GM20431 (cell line): ENCODE data around the gene SFSWAP.

Experiments
- in situ Hi-C: fragments of 300-500 bp; cut with MseI, MboI; formaldehyde crosslinking; loops from one replicate; pipeline ENCODE4 v1.15.0; 2020; ENCODE audit warnings: low sequenced_read_pairs; ENCODE audit not compliant: unreplicated experiment

The SFSWAP gene

DNA sequence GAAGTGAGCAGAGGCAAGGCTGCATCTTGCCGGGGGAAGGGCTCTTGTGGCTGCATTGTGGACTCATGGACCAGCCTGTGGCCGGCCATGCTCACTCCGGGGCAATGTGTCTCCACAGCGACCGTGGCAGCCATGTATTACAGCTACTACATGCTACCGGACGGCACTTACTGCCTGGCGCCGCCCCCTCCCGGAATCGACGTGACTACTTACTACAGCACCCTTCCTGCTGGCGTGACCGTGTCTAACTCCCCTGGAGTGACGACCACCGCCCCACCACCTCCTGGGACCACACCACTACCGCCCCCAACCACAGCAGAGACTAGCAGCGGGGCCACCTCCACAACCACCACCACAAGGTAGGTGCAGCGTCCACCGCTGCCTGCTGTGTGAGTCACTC is 42.1 kb downstream of the SFSWAP start:
- in situ Hi-C loops = no loop called here

DNA sequence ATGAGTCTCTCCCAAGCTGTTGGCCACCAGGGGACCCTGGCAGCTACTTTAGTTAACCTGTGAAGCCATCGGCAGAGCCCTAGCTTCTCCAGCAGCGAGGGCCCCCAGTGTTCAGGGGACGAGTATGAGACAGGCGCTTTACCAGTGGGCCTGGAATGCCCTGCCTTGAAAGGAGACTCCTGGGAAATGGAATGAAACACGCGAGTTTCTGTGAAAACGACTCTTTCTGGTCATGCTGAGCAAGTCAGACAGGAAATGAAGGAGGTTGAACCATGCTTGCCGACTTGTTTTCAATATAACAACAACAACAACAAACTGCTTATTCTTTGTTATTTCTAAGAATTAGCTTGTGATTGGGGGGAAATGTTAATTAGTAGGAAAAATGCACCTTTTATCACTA is 42.9 kb downstream of the SFSWAP start:
- in situ Hi-C loops = no loop called here

DNA sequence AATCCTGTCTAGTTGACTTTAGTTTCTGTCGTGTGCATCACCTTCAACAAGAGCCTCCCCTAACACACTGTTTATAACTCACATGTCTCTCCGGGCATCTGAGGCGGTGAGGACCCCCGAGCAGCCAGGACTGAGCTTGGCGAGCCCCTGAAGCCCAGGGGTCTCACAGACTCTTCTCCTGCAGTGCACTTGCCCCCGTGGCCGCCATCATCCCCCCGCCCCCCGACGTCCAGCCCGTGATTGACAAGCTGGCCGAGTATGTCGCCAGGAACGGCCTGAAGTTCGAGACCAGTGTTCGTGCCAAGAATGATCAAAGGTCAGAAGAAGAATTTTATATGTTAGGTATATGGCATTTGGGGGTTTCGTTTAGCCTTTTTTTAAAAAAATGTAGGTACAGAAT is 43.3 kb downstream of the SFSWAP start:
- in situ Hi-C loops = no loop called here

DNA sequence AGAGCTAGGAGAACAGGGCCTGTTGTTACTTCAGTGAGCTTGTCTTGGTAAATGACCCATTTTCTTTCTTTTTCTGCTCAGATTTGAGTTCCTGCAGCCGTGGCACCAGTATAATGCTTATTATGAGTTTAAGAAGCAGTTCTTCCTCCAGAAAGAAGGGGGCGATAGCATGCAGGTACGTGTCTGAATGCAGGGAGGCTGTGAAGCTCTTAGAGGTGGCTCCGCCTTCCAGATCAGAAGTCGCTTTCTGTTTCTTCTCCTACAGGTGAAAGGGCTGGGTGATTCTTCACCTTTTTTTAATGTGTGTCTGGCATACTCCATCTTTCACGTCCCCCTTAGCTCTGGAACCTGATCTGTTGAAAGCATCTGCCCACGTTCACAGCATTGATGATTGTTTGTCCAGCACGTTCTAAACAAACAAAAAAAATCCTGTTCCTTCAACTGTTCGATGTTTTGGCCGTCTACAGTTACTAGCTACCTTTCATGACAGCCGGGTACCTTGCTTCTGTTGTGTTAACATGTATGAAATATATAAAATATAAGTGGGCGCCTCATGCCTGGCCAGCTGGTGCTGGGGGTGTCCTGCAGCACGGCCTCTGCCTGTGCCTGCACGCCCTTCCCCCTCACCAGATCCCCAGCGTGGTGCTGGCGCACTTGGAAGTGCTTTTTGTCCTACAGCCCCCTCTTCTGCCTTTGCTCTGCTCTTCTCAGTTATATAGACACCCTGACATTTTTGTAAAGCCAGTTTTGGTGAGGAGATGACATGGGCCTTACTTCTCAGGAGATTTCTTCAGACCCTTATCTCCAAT is 44.6 kb downstream of the SFSWAP start:
- in situ Hi-C loops = no loop called here

DNA sequence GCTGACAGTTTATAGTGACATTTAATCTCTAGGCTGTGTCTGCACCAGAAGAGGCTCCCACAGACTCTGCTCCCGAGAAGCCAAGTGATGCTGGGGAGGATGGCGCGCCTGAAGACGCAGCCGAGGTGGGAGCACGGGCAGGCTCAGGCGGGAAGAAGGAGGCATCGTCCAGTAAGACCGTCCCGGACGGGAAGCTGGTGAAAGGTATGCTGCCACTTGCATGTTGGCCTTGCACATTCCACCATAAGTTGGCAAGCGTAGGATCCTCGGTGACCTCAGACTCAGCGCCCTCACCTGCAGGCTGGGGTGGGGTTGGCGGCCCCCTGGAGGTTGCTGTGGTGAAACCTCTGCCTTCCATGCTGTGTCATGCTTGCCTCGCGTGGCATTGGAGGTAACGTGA is 45.6 kb downstream of the SFSWAP start:
- in situ Hi-C loops = no loop called here

DNA sequence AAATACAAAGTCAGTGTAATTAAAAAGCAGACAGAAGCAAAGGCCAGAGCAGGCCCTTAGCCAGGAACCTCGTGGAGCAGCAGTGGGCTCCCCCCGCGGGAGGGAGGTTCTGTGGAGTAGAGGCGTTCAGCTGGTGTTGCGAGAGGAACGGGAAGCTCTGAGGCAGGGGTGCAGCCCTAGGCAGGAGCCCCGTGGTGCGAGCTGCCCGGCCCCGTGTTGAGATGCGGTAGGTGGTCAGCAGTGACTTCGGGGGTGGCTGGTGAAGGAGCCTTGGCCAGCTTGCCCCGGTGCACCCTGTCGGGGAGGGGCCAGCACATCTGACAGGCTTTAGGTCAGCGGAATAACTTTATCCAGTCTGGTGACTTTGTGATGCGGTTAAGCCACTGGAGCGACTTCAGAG is 46.2 kb downstream of the SFSWAP start:
- in situ Hi-C loops = no loop called here

DNA sequence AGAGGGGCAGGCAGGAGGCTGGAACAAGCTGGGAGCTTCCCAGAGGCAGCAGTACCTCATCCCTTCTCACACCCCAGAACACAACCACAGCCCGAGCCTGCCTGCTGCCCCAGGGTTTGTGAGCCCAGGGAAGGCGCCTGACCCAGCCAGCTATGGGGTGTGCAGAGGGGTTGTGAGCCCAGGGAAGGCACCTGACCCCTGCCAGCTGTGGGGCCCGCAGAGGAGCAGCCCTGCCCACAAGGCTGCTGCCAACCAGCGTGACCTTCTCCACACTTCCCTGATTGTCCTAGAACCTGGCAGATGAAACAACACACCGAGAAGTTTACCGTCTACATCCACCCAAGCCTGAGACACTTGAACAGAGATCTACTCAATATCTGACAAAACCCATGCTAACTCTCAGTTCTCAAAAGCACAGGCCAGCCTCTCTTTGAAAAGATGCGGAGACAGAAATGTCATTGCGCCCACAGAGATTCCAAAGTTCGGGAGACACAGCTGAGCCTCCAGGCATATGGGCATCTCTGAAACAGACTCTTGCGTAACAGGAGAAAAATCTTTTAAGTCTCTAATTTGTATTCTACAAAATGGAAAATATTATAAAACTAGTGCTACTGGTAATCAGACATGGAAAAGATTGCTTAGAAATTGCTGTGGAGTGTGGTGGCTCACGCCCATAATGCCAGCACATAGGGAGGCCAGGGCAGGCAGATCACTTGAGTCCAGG is 47.3 kb downstream of the SFSWAP start:
- in situ Hi-C loops = no loop called here

DNA sequence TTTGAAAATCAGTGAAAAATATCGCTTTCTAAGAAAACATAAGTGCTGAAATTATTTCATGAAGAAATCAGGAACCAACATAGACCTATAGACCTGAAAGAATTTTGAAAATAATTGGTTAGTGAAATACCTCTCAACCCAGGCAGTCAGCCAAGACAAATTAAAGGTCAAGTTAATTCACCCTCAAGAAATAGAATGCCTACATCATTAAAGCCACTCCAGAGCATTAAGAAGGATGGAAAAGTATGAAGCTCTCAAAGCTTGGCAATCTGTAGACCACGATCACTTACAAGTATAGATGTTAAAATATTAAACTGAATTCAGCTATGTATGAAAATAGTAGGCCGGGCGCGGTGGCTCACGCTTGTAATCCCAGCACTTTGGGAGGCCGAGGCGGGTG is 48.3 kb downstream of the SFSWAP start:
- in situ Hi-C loops = no loop called here

DNA sequence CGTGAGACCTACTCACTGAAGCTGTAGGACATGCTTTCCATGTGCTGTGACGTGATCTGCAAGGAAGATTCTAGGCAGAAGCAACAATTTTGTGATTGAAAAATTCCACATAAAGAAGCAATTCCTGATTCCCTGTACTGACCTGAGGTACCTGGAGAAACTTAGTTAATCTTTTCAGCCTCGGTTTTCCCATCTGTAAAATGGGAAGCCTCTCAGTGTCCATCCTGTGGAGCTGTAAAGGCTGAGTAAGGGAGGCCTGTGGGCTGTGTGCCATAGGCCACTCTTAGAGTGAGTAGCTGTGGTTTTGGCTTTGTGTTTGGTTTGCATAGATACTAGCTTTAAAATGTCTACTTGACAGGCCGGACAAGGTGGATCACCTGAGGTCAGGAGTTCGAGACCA is 50.7 kb downstream of the SFSWAP start:
- in situ Hi-C loops = no loop called here

DNA sequence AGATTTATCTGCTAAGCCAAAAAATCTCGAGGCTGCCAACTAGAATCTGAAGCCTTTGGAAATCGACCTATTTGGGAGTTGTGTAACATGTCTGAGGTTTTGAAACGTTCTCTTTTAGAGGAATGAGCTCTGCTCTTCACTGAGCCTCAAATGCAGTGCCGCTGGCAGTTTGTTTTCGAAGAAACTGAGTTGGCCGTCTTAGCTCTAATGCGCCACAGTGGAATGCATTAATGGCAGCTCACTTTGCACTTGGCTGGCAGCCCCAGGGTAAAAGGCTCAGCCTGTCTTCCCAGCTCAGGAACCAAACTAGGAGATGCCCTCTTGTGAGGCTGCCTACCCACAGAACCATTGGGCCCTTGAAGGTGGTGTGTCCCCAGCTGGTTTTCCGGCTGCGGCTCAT is 53.8 kb downstream of the SFSWAP start:
- in situ Hi-C loops = no loop called here

DNA sequence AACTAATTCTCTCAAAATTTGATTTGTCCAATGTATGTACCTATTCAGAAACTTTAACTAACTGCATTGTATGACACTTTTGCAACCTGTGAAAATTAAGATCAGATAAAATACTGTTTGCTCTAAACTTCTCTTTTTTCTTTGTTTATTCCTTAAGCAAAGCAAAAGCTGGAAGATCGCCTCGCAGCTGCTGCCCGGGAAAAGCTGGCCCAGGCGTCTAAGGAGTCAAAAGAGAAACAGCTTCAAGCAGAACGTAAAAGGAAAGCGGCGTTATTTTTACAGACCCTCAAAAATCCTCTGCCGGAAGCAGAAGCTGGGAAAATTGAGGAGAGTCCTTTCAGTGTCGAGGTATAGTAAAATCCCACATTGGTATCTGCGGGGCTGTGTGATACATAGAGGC is 55.1 kb downstream of the SFSWAP start:
- in situ Hi-C loops = no loop called here

DNA sequence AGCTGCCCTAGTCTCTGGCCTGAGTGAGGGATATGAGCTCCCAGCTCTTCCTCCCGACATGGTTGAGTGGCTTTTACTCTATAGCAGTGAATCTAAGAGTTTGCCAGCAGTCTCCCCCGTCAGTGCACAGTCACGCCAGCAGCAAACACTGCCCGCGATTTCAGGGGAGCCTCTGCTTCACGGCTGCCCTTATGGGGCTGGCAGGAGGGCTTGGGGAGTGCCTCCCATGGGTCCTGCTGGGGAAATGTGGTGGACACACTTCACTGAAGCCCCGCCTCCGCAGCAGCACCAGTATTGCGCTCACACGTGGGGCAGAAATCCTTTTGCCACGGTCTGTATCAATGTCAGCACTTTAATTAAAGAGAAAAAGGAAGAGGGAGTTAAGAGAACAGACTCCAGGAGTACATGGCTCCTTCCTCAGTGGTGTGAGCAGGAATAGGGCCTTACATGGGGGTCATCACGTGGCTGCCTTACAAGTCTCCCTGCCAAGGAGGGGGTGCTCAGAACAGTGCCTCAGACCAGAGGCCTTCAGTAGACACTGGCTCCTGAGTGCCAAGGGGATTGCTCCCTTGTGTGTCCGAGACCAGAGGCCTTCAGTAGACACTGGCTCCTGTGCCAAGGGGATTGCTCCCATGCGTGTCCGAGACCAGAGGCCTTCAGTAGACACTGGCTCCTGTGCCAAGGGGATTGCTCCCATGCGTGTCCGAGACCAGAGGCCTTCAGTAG is 55.7 kb downstream of the SFSWAP start:
- in situ Hi-C loops = no loop called here

DNA sequence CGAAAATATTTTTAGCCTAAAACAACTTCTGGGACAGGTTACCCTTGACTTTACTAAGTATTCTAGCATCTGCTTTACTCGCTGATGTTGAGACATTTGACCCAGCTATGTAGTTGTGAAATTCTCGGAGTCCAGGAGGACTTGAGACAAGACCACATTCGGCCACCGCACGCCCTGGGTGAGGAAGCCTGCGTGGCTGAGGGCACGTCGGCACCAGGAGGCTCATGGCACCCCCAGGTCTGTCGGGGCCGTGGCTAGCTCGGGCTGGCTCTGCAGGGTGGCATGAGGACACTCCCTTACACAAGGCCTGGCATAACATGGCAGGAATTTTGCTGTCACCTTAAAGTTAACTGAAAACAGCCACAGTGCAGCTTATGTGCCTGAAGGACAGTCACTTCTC is 59.2 kb downstream of the SFSWAP start:
- in situ Hi-C loops = no loop called here

DNA sequence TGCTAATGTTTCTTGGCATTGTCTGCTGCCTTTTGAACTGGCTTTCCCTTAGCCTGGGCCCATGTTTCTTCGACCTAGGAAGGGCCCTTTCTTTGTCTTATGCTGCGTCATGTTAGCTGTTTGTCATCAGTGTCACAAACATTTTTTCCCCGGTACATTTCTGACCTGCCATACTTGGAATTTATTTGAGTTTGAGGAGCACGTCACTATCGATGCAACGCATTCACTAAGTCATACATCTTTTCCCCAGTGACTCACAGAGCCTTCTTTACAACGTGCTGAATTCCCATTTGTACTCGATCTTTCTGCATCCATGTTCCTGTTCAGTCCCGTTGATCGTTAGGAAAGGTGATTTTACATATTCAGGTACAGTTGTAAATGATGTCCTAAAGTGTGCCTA is 61.1 kb downstream of the SFSWAP start:
- in situ Hi-C loops = no loop called here

DNA sequence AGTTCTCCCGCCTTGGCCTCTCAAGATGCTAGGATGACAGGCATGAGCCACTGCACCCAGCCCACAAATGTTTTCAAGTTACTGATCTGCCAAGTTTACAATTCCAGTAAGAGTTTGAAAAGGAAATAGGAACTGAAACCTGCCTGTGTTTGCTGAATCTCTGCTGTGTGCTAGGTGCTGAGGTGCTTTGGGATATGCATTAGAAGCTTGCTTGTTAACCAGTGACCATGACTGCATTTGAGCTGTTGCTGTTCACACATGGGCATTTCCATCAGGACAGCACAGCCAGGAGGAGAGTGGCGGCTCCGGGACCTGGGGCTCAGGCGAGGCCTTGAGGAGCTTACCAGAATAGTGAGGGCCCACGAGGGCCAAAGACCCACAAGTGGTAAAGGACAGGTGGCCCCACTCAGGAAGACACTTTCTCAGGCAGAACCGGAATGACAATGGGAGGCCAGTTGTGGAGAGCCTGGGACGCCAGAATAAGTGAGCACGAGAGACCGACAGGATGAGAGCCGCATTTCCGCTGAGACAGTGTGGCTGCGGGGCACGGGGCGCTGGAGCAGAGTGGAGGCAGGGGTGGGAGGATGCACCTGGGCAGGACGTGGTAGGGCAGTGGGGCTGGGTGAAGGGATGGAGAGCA is 62.8 kb downstream of the SFSWAP start:
- in situ Hi-C loops = no loop called here

DNA sequence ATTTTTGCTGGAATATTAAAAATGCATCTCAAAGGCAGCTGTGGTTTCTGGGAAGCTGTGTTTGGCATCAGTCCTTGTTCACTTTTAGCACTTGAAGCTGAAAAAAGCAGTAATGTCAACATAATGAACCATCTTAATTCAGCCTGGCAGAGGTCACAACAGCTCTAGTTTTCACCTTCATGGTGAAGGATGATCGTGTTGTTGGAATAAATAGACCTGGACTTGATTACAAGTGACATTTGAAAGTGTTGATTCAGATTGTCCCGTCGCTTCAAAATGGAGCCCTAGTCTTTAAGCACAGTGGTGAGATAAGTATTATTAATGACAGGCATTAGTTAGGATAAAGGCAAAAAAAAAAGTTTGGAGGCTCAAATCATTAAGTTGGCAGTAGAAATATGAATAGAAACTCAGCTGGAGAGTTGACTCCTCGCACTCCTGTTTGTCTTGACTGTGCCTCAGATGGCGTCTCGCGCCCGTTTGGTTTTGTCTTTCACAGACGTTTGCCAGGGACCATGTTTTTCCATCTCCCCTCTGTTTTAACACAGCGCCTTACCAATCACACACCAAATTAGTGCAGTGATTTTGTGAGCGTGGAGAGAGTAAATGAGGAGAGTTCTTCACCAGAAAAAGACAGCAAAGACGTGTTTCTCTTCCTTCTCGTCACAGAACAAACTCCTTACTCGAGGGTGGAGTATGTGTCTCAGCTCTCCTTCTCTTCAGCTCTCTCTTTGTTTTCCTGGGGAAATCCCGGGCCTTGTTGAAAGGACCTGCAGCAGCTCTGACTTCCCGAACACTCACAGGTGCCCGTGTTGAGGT is 63.9 kb downstream of the SFSWAP start:
- in situ Hi-C loops = no loop called here

DNA sequence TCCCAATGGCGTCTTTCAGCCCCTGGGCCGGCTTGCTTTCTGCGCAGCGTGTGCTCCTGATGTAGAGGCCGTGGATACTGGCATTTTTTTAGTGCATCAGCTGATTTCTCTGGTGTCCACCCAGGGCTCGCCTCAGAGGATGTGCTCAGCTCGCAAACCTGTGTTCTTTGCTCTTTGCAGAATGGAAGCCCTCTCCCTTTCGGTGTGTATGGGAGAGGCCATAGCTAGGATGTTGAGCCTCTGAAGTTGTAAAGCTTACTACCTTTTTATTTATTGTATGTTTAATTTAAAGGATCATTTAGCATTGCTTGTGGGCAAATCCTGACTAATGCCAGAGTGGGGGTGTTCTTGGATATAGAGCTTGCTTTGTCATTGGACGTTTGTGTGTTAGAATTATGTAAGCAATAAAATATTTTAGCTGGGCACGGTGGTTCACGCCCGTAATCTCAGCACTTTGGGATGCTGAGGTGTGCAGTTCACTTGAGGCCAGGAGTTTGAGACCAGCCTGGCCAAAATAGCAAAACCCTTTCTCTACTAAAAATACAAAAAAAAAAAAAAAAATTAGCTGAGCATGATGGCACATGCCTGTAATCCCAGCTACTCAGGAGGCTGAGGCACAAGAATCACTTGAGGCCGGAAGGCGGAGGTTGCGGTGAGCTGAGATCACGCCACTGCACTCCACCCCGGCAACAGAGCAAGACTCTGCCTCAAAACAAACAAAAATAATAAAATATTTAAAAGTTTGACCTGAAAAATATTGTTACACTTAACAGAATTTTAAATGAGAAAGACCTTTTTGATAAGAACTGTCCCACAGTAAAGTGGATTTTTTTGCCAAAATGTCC is 64.7 kb downstream of the SFSWAP start:
- in situ Hi-C loops = no loop called here

DNA sequence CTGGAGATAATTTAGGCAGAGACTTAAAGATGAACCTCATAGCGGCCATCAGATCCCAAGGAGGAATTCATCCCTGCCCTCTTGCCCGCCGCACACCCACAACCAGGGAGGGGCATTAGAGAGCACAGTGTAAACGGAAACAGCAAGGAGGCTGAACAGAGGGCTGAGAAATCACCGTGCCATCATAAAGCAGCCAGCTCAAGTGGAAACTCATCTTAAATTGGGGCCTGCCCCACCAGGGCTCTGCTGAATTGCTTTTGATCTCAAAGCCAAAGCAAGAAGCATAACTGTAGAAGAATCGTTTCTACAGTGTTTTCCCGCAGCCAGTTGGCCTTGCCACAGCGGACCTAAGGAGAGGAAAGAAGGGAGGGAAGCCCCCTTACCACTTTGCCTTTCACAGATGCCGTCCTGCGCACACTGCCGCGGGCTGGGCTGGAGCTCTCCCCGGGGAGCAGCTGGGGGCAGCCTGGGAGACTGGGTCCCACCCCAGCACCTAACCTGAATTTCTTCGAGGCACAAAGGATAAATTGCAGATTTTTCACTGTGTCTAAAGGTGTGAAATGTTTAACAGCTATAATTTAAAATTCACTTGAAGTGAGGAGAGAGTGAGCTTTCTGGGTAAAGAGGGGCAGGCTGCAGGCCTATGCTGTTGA is 65.5 kb downstream of the SFSWAP start:
- in situ Hi-C loops = no loop called here
